ENCODE data around the gene LIMK1.
"Not testable (repeated sequence)": the region's sequence is repeated elsewhere in the genome, so short reads cannot be mapped to it uniquely, and the experiment has no call there.

LIMK1 gene

DNA sequence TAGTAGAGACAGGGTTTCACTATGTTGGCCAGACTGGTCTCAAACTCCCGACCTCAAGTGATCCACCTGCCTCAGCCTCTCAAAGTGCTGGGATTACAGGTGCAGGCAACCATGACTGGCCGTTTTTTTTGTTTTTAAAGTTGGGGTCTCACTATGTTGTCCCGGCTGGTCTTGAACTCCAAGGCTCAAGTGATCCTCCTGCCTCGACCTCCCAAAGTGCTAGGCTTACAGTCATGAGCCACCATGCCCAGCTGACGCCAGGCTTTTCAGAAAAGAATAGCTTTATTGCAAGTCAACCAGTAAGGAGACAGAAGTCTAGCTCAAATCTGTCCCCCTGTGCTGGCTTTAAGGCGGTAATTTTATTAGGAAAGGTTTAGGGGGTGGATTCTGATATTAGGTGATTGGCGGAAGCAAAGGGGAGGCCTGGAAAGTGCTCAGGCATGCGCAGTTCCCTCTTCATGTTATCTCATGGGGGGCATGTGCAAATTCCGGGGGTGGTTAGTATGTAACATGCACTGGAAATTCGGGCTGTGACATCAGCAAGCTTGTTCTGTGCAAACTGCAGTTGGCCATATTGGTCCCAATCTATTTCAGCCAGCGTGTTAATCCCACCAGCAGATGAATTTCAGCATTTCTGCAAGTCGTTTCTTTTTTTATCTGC lies 42.7 kb downstream of the LIMK1 start:
- no peak for DNase-seq

DNA sequence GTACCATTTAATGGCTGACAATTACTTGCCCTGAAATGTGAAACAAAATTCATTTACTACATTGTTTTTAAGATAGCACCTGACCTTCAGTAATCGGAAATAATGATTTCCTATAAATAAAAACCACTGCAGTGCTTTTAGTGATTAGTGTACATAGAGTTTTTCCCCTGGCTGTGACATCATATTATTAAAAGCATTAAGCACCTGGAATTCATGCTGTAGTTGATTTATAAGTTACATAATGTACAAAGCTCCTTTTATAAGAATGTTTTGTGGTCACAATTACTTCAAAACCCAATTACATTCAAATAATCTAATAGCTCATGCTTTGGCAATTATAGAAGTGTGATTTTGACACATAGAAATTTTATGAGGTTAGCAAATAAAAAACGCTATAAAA lies 46.3 kb downstream of the LIMK1 start:
- no peak for DNase-seq

DNA sequence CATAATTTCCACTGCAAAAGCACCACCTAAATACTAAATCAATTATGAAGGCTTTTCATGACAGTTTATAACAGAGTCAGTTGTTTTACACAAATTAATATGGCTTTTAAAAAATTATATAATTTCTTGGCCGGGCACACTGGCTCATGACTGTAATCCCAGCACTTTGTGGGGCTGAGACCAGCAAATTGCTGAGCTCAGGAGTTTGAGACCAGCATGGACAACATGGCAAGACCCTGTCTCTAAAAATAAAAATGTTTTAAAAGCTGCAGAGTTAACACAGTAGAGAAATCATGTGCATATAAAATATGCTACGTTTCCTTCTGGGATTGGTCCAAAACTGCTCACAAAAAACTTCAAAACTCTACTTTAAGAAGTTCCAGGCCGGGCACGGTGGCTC lies 46.9 kb downstream of the LIMK1 start:
- no peak for DNase-seq

DNA sequence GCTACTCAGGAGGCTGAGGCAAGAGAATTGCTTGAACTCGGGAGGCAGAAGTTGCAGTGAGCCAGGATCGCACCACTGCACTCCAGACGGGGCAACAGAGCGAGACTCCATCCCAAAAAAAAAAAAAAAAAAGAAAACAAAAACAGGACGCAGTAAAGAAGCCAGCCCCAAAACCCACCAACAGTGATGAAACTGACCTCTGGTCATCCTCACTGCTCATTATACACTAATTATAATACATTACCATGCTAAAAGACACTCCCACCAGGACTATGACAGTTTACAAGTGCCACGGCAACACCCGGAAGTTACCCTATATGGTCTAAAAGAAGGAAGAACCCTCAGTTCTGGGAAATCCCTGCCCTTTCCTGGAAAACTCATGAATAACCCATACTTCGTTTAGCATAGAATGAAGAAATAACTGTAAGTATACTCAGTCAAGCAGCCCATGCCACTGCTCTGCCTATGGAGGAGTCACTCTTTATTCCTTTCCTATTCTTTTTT lies 50.6 kb downstream of the LIMK1 start:
- no peak for DNase-seq

DNA sequence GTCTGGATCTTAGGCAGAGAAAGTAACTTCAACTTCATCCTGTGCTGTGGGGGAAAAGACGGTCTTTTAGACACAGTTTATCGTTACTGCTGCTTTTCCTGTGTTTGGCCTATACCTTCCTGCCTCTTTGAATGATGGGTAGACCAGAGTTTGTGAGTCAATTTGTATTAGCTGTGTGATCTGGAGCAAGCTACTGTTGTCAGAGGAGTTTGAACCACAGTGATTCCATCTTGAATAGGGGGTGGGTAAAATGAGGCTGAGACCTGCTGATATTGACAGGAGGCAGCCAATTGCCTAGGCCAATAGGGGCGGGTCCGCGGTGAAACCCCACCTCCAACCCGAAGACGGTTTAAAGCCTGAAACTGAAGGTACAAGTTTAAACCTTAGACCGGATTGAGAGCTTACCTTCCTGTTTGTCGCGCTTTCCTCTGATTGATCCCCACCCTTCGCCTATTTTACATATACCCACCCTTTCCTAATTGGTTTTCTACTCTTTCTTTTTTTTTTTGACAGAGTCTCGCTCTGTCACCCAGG lies 54.8 kb downstream of the LIMK1 start:
- DNase-seq = no peak

DNA sequence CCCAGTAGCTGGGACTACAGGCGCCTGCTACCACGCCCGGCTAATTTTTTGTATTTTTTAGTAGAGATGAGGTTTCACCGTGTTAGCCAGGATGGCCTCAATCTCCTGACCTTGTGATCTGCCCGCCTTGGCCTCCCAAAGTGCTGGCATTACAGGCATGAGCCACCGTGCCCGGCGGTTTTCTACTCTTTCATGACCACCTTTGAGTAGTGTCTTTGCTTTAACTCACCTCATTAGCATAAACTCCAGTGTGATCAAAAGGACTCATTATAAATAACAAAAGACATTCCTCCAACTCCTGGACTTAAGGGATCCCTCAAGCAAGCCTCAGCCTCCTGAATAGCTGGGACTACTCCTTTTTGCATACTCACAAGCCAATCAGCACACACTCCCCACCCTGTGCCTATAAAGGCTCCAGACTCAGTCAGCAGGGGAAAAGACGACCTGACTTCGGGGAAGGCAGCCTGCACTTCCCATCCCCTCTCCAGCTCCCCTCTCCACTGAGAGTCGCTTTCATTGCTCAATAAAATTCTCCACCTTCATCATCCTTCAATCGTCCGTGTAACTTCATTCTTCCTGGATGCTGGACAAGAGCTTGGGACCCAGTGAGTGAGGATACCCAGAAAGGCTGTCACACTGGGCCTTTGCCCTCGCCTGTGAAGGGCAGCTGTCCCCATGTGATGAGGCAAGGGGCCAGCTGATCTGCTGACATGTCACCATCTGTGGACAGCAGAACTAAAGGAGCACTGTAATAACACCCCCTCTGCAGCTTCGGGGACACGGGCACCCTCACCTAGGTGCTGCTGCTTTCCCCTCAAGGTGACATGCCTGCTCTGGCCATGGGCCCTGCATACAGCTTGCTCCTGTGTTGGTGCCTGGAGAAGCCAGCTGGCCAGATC lies 55.6 kb downstream of the LIMK1 start:
- DNase-seq = no peak

DNA sequence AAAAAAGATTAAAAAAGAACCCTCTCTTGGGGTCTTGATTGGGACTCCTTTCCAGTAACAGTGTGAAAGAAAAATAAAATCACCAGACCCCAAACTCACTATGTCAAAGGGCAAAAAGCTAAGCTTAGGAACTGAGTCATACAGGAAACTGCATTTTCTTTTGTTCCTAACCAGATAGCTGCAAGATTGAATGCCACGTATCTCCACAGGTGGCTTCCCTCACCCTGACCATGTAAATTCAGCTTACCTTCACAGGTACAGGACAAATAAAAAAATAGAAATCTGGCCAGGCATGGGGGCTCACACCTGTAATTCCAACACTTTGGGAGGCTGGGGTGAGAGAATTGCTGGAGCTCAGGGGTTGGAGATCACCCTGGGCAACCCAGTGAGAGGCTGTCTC lies 58.1 kb downstream of the LIMK1 start:
- DNase-seq = no peak

DNA sequence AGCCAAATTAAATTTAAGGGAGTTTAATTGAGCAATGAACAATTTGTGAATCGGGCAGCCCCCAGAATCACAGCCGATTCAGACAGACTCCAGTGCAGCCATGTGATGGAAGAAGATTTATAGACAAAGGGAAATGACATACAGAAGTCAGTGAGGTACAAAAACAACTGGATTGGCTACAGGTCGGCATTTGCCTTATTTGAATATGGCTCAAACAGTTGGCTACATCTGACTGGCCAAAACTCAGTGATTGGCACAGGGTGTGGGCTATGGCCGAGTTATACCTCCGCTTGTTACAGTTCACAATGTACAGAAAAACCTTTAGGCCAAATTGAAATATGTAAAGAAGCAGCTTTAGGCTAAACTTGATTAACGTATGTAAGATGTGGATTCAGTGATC lies 59.8 kb downstream of the LIMK1 start:
- no peak for DNase-seq

DNA sequence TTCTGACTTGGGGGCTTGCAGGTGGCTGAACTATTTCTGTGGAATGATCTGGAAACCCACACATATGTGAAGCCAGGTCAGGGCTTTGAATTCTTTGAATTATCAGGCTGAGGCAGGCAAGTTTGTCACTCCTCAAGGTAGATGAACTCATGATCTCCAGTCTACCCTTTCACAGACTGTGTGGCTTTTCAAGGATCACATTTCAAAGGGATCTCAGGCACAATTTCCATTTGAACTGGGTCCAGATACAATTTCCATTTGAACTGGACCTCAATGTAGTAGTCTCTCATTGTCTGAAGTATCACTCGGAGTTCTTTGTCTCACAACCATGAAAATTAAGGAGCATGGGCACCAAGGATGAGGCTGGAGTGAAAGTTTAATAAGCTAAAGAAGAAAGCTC lies 64.9 kb downstream of the LIMK1 start:
- no peak for DNase-seq

DNA sequence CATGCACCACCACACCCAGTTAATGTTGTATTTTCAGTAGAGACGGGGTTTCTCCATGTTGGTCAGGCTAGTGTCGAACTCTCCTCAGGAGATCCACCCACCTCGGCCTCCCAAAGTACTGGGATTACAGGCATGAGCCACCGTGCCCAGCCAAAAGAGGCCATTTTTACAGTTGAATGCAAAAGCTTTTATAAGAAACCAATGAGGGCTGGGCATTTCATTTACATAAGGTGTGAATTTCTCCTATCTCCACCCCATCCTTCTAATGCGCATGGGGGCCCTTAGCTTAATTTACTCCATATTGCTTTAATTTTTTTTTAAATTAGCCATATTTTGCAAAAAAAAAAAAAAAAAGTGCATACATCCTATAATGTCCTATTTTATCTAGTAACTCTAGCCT lies 65.5 kb downstream of the LIMK1 start:
- no peak for DNase-seq

DNA sequence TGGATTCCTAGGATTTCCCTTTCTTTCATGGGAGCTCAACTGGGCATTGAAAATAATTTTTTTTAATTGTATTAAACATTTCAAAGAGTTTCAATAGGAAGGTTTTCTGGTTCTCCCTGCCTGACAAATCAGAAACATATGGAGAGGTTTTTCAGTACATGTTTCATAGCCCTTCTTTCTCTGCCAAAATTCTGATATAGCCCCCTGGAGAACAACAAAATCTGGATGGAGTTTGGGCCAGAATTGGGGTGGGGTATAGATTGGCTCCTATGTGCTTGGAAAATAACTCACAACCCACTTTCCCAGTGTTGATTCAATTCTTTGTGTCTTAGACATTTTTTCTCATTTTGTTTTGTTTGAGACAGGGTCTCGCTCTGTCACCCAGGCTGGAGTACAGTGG lies 66.0 kb downstream of the LIMK1 start:
- no peak for DNase-seq

DNA sequence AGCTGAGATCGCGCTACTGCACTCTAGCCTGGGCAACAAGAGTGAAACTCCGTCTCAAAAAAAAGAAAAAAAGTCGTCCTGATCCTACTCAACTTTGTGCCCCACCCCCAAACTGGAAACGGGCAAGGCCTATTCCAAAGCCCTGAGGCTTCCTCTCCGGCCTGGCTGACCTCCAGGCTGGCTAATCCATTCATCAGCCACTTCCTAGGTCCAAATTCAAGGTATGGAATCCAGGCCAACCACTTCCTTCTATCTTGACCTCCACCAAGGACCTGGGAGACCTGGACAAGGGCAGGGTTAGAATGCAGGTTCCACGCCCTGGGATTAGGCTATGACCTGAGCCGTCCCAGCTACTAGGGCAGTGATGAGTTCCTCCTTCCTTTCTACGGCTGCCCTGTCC lies 70.1 kb downstream of the LIMK1 start:
- DNase-seq = no peak

DNA sequence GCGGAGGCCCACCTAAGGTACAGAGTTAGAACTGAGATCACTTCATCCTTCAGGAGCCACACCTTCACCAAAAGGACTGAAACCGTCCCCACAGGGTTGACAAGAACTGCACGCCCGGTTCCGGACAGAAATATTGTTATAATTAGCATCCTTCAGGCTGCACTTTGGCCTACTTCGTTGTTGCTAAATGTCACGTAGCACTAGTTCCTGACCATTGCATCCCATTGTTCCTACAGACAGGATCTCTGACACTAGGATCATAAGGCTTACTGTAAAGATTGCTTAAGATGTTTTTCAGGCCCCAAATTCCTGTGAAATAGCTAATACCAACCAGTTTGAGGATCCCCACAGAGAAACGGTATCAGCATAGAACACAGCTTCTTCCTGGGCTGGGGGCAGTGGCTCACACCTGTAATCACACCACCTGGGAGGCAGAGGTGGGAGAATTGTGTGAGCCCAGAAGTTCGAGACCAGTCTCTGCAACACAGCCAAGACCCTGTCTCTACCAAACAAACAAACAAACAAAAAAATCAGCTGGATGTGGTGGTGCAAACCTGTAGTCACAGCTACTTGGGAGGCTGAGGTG lies 72.3 kb downstream of the LIMK1 start:
- DNase-seq = no peak

DNA sequence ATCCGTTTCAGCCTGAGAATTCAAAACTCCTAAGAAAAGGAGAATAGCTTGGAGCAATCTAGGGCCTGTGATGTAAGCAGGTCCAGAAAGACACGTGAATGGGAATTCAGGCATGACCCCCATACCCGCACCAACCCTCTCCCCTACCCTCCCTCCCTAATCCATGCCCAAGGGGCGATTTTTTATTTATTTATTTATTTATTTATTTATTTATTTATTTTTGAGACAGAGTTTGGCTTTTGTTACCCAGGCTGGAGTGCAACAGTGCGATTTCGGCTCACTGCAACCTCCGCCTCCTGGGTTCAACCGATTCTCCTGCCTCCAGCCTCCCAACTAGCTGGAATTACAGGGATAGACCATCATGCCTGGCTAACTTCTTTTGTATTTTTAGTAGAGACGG lies 74.0 kb downstream of the LIMK1 start:
- no peak for DNase-seq

DNA sequence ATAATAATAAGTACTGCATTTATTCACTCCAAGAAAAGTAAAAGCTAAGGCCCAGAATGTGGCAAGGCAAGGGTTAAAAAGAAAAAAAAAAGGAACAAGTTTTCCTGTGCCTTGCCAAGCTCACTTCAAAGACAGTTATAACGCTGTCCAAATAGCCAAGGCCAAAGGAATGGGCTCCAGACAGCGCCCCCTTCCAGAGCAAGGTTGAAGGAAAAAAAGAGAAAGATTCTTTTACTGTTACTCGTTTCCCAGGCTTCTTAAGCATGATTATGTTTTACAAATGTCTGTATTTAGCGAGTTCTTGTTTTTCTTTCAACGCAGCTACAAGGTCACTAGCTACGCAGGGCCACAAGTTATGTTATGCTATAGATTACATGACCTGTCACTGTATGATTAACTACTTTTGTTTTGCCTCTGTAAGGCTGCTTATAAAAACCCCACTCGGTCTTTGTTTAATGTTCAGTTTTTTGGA lies 81.4 kb downstream of the LIMK1 start:
- no peak for DNase-seq

DNA sequence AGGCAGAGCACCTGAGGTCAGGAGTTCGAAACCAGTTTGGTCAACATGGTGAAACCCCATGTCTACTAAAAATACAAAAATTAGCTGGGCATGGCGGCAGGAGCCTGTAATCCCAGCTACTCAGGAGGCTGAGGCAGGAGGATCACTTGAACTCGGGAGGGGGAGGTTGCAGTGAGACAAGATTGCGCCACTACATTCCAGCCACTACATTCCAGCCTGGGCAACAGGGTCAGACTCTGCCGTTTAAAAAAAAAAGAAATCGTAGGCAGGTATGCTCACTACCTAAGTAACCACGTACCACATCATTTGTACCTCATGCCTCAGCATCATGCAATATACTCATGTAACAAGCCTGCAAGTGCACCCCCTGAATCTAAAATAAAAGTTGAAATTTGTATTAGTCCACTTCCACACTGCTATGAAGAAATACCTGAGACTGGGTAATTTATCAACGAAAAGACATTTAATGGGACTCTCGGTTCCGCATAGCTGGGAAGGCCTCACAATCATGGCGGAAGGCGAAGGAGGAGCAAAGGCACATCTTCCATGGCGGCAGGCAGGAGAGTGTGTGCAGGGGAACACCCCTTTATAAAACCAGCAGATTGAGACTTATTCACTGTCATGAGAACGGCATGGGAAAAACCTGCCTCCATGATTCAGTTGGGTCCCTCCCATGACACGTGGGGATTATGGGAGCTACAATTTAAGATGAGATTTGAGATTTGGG lies 82.4 kb downstream of the LIMK1 start:
- no peak for DNase-seq

DNA sequence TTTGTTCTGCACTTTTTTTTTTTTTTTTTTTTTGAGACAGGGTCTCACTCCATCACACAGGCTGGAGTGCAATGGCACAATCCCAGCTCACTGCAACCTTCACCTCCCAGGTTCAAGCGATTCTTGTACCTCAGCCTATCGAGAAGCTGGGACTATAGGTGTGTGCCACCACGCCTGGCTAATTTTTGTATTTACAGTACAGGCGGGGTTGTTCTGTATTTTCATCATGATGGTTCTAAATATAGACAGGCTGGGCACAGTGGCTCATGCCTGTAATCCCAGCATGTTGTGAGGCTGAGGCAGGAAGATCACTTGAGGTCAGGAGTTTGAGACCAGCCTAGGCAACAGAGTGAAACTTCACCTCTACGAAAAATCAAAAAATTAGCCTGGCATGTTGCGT lies 83.7 kb downstream of the LIMK1 start:
- not testable (repeated sequence) for DNase-seq

All from activated CD8-positive, alpha-beta memory T cell treated with anti-CD3 and anti-CD28 coated beads, Interleukin-2, amount 50 U/mL, for 4 hours (primary cell).